ENCODE measurements around the gene NR3C2. TPM values are rescaled to one million over a fixed set of nuclear protein-coding genes. Genes with fewer than 3 reads are reported as not detected.

Gene NR3C2
- total and polyA plus RNA-seq, 4 donors: 2.8 to 43.9 (median 11.5) TPM

DNA sequence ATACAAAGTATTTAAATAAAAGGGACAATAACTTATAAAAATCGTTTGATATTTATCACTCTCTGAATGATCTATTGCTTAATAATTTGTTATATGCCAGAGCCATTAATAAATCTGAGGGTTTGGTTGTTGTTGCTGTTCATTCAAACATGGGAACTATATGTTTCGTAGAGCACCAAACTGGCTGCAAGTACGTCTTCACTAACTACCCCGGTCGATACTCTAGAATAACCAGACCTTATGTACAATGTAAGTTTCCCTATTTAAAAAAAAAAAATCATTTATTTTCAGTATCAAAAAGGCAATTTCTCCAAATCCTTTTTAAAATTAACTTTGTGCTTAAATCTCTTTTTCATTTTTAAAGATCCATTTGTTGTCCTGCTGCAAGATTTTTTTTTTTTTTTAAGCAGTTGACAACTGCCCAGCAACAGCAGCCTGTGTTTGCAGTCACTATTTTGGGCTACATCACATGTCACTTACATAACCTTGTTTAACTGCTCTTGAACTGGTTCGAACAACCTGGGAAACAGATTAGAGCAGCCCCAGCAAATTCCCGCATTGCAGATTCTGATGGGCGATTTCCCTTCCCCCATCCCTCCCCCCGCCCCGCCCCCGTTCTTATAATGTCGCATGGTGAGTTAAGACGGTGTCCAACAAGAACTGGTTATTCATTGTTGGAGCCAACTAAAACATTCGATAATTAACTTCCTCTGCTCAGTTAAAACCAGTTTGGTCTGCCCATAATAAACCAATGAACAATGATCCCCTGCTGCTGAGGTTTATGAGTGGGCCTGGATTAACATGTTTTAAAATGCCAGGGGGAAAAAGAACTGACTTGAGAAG, 238.9 kb downstream of the NR3C2 start:
- H3K4me3 ChIP-seq: no peak overlapping the region
- H3K36me3 ChIP-seq (ENCODE audit: control insufficient read depth in 4 of 4, insufficient read depth in 4 of 4, low read length in 4 of 4): no peaks in the 10 kb centered on the region
- H3K9me3 ChIP-seq (ENCODE audit: control insufficient read depth in 4 of 4, insufficient read depth in 3 of 4, low read length in 3 of 4): no peaks in the 10 kb centered on the region
- no peaks in the 10 kb centered on the region for H3K27me3 ChIP-seq (ENCODE audit: control insufficient read depth in 3 of 3, insufficient read depth in 3 of 3, low read length in 2 of 3)
- H3K9ac ChIP-seq (ENCODE audit: insufficient read depth in 1 of 2, low read length in 2 of 2): no peak overlapping the region
- DNase-seq (peak; percentile 33 to 57 (median 56)), ATAC-seq (ENCODE audit: insufficient read depth, low FRiP score) (no peak)
- 55 to 60% methylated on average over 14 of the region's 14 CpGs for WGBS, 2 donors
- TF ChIP-seq, protein P1, sequence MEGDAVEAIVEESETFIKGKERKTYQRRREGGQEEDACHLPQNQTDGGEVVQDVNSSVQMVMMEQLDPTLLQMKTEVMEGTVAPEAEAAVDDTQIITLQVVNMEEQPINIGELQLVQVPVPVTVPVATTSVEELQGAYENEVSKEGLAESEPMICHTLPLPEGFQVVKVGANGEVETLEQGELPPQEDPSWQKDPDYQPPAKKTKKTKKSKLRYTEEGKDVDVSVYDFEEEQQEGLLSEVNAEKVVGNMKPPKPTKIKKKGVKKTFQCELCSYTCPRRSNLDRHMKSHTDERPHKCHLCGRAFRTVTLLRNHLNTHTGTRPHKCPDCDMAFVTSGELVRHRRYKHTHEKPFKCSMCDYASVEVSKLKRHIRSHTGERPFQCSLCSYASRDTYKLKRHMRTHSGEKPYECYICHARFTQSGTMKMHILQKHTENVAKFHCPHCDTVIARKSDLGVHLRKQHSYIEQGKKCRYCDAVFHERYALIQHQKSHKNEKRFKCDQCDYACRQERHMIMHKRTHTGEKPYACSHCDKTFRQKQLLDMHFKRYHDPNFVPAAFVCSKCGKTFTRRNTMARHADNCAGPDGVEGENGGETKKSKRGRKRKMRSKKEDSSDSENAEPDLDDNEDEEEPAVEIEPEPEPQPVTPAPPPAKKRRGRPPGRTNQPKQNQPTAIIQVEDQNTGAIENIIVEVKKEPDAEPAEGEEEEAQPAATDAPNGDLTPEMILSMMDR (IDR thresholded peaks at IDR 0.05; ENCODE audit: control extremely low read depth, extremely low read depth): no peak
- peaks cover 0 to 20% (median 0%) of the 10 kb centered on the region in 5 donors for H3K4me1 ChIP-seq (ENCODE audit: control insufficient read depth in 5 of 5, insufficient read depth in 5 of 5, low read length in 5 of 5)
- no peak overlapping the region for H3K27ac ChIP-seq (ENCODE audit: low read depth in 1 of 2, low read length in 1 of 2)

DNA sequence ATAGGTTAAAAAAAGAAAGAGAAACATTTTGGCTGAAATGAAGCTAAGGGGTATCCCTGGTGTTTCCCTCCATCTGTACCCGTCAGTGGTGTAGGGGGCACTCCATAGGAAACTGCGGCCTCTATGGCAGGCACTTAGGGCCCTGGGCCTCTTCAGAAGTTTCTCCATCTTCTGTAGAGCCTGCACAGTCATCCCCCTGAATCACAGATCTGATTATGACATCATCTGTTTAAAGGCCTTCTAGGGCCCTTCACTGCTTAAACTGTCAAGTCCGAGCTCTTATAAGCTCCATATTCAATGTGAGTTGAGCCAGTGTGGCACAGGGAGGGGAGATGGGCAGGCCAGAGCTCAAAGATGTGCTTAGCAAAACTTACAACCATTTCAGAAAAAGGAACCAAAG, 241.3 kb downstream of the NR3C2 start:
- 83 to 92% methylated on average over 3 of the region's 3 CpGs for WGBS, 2 donors
- H3K4me3 ChIP-seq: no peak overlapping the region

DNA sequence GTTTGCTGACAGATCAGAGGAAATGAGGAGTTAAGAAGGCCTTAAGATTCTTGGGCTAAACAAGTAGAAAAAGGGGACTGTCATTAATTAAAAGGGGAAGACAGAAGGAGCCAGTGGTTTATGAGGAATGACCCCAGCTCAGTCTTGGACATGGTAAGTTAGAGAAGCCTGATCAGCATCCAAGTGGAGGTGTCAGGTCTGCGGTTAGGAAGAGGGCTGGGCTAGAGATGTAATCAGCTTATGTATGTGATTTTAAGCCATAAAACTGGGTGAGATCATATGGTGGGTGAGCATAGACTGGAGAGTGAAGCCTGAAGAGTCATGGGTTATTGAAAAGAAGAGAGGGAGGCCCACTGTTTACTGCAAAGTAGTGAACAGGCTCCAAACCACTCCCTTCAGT, 246.1 kb downstream of the NR3C2 start:
- TF ChIP-seq, protein P1 (IDR thresholded peaks at IDR 0.05; ENCODE audit: control extremely low read depth, extremely low read depth): no peak
- H3K36me3 ChIP-seq (ENCODE audit: control insufficient read depth in 4 of 4, insufficient read depth in 4 of 4, low read length in 4 of 4): peaks cover 0 to 7% (median 2%) of the 10 kb centered on the region in 4 donors
- DNase-seq: no peak
- H3K4me1 ChIP-seq (ENCODE audit: control insufficient read depth in 5 of 5, insufficient read depth in 5 of 5, low read length in 5 of 5): peaks cover 0 to 10% (median 0%) of the 10 kb centered on the region in 5 donors
- H3K4me3 ChIP-seq: no peak overlapping the region
- no peak for ATAC-seq (ENCODE audit: insufficient read depth, low FRiP score)
- no peak overlapping the region for H3K9ac ChIP-seq (ENCODE audit: insufficient read depth in 1 of 2, low read length in 2 of 2)
- no peaks in the 10 kb centered on the region for H3K27me3 ChIP-seq (ENCODE audit: control insufficient read depth in 3 of 3, insufficient read depth in 3 of 3, low read length in 2 of 3)
- no peak overlapping the region for H3K27ac ChIP-seq (ENCODE audit: low read depth in 1 of 2, low read length in 1 of 2)
- no peaks in the 10 kb centered on the region for H3K9me3 ChIP-seq (ENCODE audit: control insufficient read depth in 4 of 4, insufficient read depth in 3 of 4, low read length in 3 of 4)
- whole genome bisulfite sequencing, 2 donors: 73 to 87% methylated on average over 1 of the region's 1 CpG

More for the DNA sequence above, 241.3 kb downstream of the NR3C2 start:
- DNase-seq (no peak), ATAC-seq (ENCODE audit: insufficient read depth, low FRiP score) (no peak)
- peaks cover 0 to 20% (median 0%) of the 10 kb centered on the region in 5 donors for H3K4me1 ChIP-seq (ENCODE audit: control insufficient read depth in 5 of 5, insufficient read depth in 5 of 5, low read length in 5 of 5)
- TF ChIP-seq, protein P1 (IDR thresholded peaks at IDR 0.05; ENCODE audit: control extremely low read depth, extremely low read depth): no peak
- H3K9ac ChIP-seq (ENCODE audit: insufficient read depth in 1 of 2, low read length in 2 of 2): no peak overlapping the region
- no peak overlapping the region for H3K27ac ChIP-seq (ENCODE audit: low read depth in 1 of 2, low read length in 1 of 2)
- no peaks in the 10 kb centered on the region for H3K36me3 ChIP-seq (ENCODE audit: control insufficient read depth in 4 of 4, insufficient read depth in 4 of 4, low read length in 4 of 4)
- H3K27me3 ChIP-seq (ENCODE audit: control insufficient read depth in 3 of 3, insufficient read depth in 3 of 3, low read length in 2 of 3): no peaks in the 10 kb centered on the region
- H3K9me3 ChIP-seq (ENCODE audit: control insufficient read depth in 4 of 4, insufficient read depth in 3 of 4, low read length in 3 of 4): no peaks in the 10 kb centered on the region

Data from lung (tissue), 12 donors.